Lower lobe of right lung (tissue), 2 donors: ENCODE data around the gene NTMT2. TPM values are rescaled to one million over a fixed set of nuclear protein-coding genes. Genes with fewer than 3 reads are reported as not detected.

Source experiments
- ATAC-seq, 2 donors: fragments of 200-7000 bp; cut with Tn5 transposase; one replicate each; pipeline ENCODE4 v1.9.1; 2020 to 2022; ENCODE audit warnings: mild to moderate bottlenecking in 2 of 2, moderate library complexity in 2 of 2
- DNase-seq: peaks from one replicate; pipeline ENCODE4 v3.0.0-alpha.2; 2020
- H3K27ac ChIP-seq: fragments of 200-600 bp; one replicate; pipeline ENCODE4 v1.8.0; 2022
- H3K27me3 ChIP-seq: fragments of 200-600 bp; one replicate; pipeline ENCODE4 v1.8.0; 2022; ENCODE audit warnings: low read depth
- H3K36me3 ChIP-seq: fragments of 200-600 bp; one replicate; pipeline ENCODE4 v1.8.0; 2022; ENCODE audit warnings: mild to moderate bottlenecking
- H3K4me1 ChIP-seq: fragments of 200-600 bp; one replicate; pipeline ENCODE4 v1.8.0; 2022
- H3K4me3 ChIP-seq: fragments of 200-600 bp; one replicate; pipeline ENCODE4 v1.8.0; 2022; ENCODE audit warnings: mild to moderate bottlenecking
- H3K9me3 ChIP-seq: fragments of 200-600 bp; one replicate; pipeline ENCODE4 v1.8.0; 2022
- CTCF ChIP-seq: fragments of 200-600 bp; IDR thresholded peaks from one replicate; pipeline ENCODE4 v1.8.0; 2022; ENCODE audit warnings: antibody characterized with exemption, mild to moderate bottlenecking
- intact Hi-C: fragments of 100-400 bp; cut with DNase I; formaldehyde crosslinking; loops from one replicate; pipeline ENCODE4 v1.11.0; 2022
- total RNA-seq: library from RNA; stranded (reverse); fragmentation: NEBNext Ultra II Directional; extraction: Animal tissue kit (Norgen Biotek cat#: 25700); gene quantifications from one replicate; pipeline ENCODE4 v1.2.1, GENCODE V29; 2021
- donor health status: DM: no; HTN: yes; CAD: no; lungs with severe emphysema.

The NTMT2 gene
- total RNA-seq, 1 donor from 2014 or later: not detected

- Histone ChIP-seq H3K27ac (no peak overlapping the region), H3K4me1 (no peaks in the 10 kb centered on the region), H3K36me3 (no peaks in the 10 kb centered on the region), H3K4me3 (no peak overlapping the region), H3K9me3 (no peaks in the 10 kb centered on the region), H3K27me3 (no peaks in the 10 kb centered on the region)
- DNase-seq: no peak
- no peak for ATAC-seq
- intact Hi-C loops: no loop called here
- TF ChIP-seq CTCF: no peak
These were observed 28.6 kb downstream of the NTMT2 start for GRCh38 chr1:170174395-170174794.

GRCh38 chr1:170175041-170175440 is 29.3 kb downstream of the NTMT2 start:
- Histone ChIP-seq H3K9me3 (no peaks in the 10 kb centered on the region), H3K36me3 (no peaks in the 10 kb centered on the region), H3K27ac (no peak overlapping the region), H3K4me3 (no peak overlapping the region), H3K4me1 (no peaks in the 10 kb centered on the region), H3K27me3 (no peaks in the 10 kb centered on the region)
- DNase-seq: no peak
- no peak for ATAC-seq
- TF ChIP-seq CTCF: no peak
- intact Hi-C loops: no loop called here

- intact Hi-C loops: no loop called here
- Histone ChIP-seq H3K27me3 (no peaks in the 10 kb centered on the region), H3K4me1 (no peaks in the 10 kb centered on the region), H3K4me3 (no peak overlapping the region), H3K9me3 (no peaks in the 10 kb centered on the region), H3K27ac (no peak overlapping the region), H3K36me3 (no peaks in the 10 kb centered on the region)
- ATAC-seq (no peak), DNase-seq (no peak)
- no peak for TF ChIP-seq CTCF
These were observed 29.7 kb downstream of the NTMT2 start for GRCh38 chr1:170175484-170175883.

- Histone ChIP-seq H3K9me3 (no peaks in the 10 kb centered on the region), H3K27ac (no peak overlapping the region), H3K4me1 (no peaks in the 10 kb centered on the region), H3K4me3 (no peak overlapping the region), H3K36me3 (no peaks in the 10 kb centered on the region), H3K27me3 (no peaks in the 10 kb centered on the region)
- TF ChIP-seq CTCF: no peak
- ATAC-seq: no peak
- no peak for DNase-seq
- intact Hi-C loops: no loop called here
These were observed 31.0 kb downstream of the NTMT2 start for GRCh38 chr1:170176772-170177171.

GRCh38 chr1:170182442-170182841 is 36.7 kb downstream of the NTMT2 start:
- no peak overlapping the region for H3K27ac ChIP-seq
- no peak for TF ChIP-seq CTCF
- H3K27me3 ChIP-seq: no peaks in the 10 kb centered on the region
- no peaks in the 10 kb centered on the region for H3K4me1 ChIP-seq
- ATAC-seq: no peak
- no peaks in the 10 kb centered on the region for H3K36me3 ChIP-seq
- DNase-seq: no peak
- intact Hi-C loops: no loop called here
- H3K9me3 ChIP-seq: no peaks in the 10 kb centered on the region
- H3K4me3 ChIP-seq: no peak overlapping the region

GRCh38 chr1:170192546-170192945 is 46.8 kb downstream of the NTMT2 start:
- Histone ChIP-seq H3K27ac (no peak overlapping the region), H3K4me1 (no peaks in the 10 kb centered on the region), H3K9me3 (peaks cover 13% of the 10 kb centered on the region), H3K4me3 (no peak overlapping the region), H3K27me3 (no peaks in the 10 kb centered on the region), H3K36me3 (no peaks in the 10 kb centered on the region)
- ATAC-seq (no peak), DNase-seq (no peak)
- intact Hi-C loops: no loop called here
- TF ChIP-seq CTCF: no peak
